Measurements from ENCODE around the gene IL15. TPM values are rescaled to one million over a fixed set of nuclear protein-coding genes. Genes with fewer than 3 reads are reported as not detected.

The IL15 gene
- total RNA-seq, 2 donors from 2014 or later: 2.7 to 4.9 TPM

- no peak for TF ChIP-seq CTCF (IDR thresholded peaks at IDR 0.05)
- H3K27ac ChIP-seq: no peak overlapping the region
- H3K27me3 ChIP-seq: no peaks in the 10 kb centered on the region
- H3K4me3 ChIP-seq: no peak overlapping the region
- H3K36me3 ChIP-seq: no peaks in the 10 kb centered on the region
- no peaks in the 10 kb centered on the region for H3K9me3 ChIP-seq
- no peaks in the 10 kb centered on the region for H3K4me1 ChIP-seq
- no peak overlapping the region for H3K9ac ChIP-seq (ENCODE audit: low read depth in 2 of 2, low read length in 2 of 2)
- intact Hi-C loops (cut with DNase I): loop anchor here (10.0 kb wide), 1 partner anchor 313 kb away; no protein-coding TSS in a partner anchor
- no peak for DNase-seq
Observed at GRCh38 chr4:141657550-141658250, 21.3 kb downstream of the IL15 start.

- intact Hi-C loops (cut with DNase I): loop anchor here (10.0 kb wide), 1 partner anchor 314 kb away; no protein-coding TSS in a partner anchor
- Histone ChIP-seq H3K27ac (no peak overlapping the region), H3K9me3 (no peaks in the 10 kb centered on the region), H3K9ac (ENCODE audit: low read depth in 2 of 2, low read length in 2 of 2) (no peak overlapping the region), H3K36me3 (no peaks in the 10 kb centered on the region), H3K27me3 (no peaks in the 10 kb centered on the region), H3K4me3 (no peak overlapping the region), H3K4me1 (no peaks in the 10 kb centered on the region)
- DNase-seq: no peak
- TF ChIP-seq CTCF (IDR thresholded peaks at IDR 0.05): no peak
Observed at GRCh38 chr4:141658309-141658708, 21.9 kb downstream of the IL15 start.

- Histone ChIP-seq H3K4me1 (no peaks in the 10 kb centered on the region), H3K27me3 (no peaks in the 10 kb centered on the region), H3K27ac (no peak overlapping the region), H3K36me3 (no peaks in the 10 kb centered on the region), H3K9me3 (no peaks in the 10 kb centered on the region), H3K4me3 (no peak overlapping the region), H3K9ac (ENCODE audit: low read depth in 2 of 2, low read length in 2 of 2) (no peak overlapping the region)
- no peak for TF ChIP-seq CTCF (IDR thresholded peaks at IDR 0.05)
- no peak for DNase-seq
- intact Hi-C loops (cut with DNase I): loop anchor here (10.0 kb wide), 1 partner anchor 315 kb away; no protein-coding TSS in a partner anchor
Observed at GRCh38 chr4:141659539-141659938, 23.2 kb downstream of the IL15 start.

- Histone ChIP-seq H3K27me3 (no peaks in the 10 kb centered on the region), H3K27ac (no peak overlapping the region), H3K4me3 (no peak overlapping the region), H3K9ac (ENCODE audit: low read depth in 2 of 2, low read length in 2 of 2) (no peak overlapping the region), H3K4me1 (no peaks in the 10 kb centered on the region), H3K9me3 (no peaks in the 10 kb centered on the region), H3K36me3 (no peaks in the 10 kb centered on the region)
- no peak for TF ChIP-seq CTCF (IDR thresholded peaks at IDR 0.05)
- intact Hi-C loops (cut with DNase I): no loop called here
- DNase-seq: no peak
Observed at GRCh38 chr4:141660880-141661279, 24.5 kb downstream of the IL15 start.

- no peak for DNase-seq
- Histone ChIP-seq H3K9me3 (no peaks in the 10 kb centered on the region), H3K9ac (ENCODE audit: low read depth in 2 of 2, low read length in 2 of 2) (no peak overlapping the region), H3K4me1 (no peaks in the 10 kb centered on the region), H3K27me3 (no peaks in the 10 kb centered on the region), H3K27ac (no peak overlapping the region), H3K4me3 (no peak overlapping the region), H3K36me3 (no peaks in the 10 kb centered on the region)
- no peak for TF ChIP-seq CTCF (IDR thresholded peaks at IDR 0.05)
- intact Hi-C loops (cut with DNase I): no loop called here
Observed at GRCh38 chr4:141668200-141668910, 32.0 kb downstream of the IL15 start.
